ENCODE data around the gene MYOZ2.
"Not testable (repeated sequence)": the region's sequence is repeated elsewhere in the genome, so short reads cannot be mapped to it uniquely, and the experiment has no call there.

Gene MYOZ2

DNA sequence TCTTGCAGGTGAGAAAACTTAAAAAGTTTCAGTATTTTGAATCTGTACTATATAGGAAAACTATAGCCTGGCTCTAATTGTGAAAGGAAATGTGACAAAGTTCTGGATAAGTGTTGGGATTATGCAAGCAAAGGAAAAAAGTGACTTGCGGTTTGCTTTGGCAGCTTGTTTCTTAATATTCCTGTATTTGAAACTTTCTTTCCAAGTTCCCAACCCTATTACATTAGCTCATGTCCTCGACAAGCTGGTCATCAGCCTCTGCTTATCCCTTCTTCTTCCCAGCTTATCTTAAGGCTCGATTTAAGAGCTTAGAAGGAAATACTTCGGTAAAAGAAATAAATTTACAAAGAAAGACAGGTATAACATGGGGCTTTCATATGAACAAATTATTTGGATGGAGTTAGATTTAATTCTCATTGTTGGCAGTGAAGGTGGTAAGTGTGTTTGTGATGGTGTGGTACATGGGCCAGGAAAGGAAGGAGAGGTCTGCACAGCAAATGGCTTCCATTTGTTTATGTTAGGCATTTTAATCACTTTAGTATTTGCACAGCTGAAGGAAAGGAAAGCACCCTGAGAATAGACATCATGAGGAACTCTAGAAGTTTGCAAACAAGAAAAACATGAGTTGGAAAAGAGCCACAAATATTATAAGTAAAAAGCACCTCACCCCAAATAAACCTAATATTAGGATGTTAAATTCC, 5.1 kb upstream of the MYOZ2 start:
- no peak for DNase-seq

DNA sequence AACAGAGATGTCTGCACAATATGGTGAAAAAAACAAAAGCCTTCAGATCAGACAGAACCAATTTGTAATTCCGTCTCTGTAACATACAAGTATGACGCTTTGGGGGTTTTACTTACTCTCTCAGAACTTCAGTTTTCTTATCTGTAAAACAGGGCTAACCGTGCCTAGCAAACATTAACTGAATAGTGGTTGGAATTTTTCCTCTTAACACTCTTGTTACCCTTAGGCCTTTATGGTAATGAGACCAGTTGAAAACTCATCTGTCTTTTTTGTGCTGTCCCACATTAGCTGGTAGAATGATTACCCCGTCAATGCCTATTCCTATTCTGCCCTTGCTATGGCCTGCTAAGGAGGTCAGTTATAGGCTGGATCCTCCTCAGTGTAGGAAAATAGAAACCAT, 4.5 kb upstream of the MYOZ2 start:
- DNase-seq: no peak

DNA sequence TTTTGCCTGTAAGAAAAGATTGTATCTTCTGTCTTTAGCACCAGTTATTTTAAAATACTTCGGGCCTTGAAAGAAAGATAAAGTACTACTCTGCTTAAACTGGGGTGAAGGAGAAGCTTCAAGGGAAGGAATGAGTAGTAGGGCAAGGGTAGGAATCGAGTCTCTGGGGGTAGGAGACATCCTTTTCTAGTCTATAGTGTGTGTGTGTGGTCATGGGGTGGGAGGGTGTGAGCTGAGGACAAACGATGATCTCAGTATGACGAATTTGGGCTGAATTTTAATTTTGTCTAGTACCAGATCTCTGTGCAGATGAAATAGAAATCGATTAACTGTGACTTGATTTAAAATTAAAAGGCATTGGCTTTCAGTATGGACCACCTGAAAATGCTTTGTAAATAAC, 3.3 kb upstream of the MYOZ2 start:
- no peak for DNase-seq

DNA sequence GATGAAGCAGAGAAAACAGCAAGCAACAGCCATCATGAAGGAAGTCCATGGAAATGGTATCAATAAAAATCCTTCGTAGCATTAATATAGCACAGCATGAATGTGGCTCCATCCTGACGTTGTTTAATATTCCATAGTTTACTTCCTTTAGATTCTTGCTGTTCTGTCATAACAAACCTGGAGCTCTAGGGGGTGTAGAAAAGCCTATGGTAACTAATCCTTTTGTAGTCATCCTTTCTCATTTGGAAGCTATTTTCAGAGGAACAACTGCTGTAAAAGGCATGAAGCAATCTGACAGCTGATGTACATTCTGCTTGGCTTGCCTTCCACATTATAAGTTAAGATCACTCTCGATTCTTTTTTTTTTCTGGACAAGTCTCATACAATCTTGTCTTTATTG, 914 bp downstream of the MYOZ2 start:
- no peak for DNase-seq

DNA sequence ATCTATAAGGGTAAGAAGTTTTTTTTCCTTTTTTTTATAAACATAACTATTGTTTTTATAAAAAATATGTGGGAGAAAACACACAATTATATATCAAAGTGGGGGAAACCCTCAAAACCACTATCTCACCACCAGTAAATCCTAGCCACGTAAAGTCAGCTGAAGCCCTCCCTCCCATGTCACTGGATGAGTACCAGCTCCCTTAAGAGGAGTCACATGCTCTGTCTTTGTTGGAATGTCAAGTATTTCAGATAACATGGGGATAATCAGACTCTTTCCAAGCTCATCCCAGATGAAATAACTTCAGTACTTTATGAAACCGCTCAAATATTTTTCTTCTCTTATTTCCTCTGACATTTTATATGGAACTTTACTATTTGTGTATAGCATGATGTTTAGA, 2.4 kb downstream of the MYOZ2 start:
- DNase-seq: no peak

DNA sequence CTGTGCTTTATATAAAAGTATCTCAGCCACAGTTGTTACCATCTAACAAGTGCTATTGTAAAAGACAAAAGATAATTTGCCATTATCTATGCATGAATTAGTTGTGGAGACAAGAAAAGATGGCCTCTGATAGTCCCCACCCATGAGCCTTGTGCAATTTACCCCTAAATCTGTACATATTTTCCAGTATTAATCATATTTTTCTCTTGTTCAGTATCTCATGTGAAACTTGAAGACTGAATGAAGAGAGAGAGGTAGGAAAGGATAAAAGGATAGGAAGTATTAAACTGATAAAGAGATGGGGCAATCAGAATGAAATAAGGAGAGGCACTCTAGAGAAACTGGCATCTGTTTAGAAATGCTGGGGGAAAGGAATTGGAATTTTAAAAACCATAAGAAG, 3.7 kb downstream of the MYOZ2 start:
- no peak for DNase-seq

DNA sequence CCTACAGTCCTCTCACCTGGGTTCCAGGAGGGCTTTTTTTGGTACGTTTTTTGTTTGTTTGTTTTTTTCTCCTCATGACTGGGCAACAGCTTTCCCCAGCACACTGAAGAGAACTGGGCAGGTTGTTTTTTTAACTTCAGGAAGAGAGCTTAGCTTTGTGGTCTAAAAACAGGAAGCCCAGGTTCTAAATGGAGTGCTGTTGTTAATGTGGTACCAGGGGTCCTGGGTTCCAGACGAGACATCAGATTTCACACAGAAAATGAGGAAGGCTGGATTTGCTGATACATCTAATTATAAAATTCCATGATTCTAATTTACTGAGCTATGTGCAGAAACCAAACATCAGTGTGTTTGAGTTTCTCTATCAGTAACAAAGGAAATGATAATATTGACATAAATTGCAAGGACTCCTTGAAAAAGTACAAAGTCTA, 4.2 kb downstream of the MYOZ2 start:
- DNase-seq: no peak

DNA sequence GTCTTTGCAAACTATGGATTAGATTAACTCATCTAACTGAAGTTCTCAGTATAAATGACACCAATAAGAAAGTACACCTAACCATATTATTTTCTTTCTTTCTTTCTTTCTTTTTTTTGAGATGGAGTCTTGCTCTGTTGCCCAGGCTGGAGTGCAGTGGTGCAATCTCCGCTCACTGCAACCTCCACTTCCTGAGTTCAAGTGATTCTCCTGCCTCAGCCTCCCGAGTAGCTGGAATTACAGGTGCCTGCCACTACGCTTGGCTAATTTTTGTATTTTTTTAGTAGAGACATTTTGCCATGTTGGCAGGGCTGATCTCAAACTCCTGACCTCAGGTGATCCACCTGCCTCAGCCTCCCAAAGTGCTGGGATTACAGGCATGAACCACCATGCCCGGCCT, 5.7 kb downstream of the MYOZ2 start:
- not testable (repeated sequence) for DNase-seq

DNA sequence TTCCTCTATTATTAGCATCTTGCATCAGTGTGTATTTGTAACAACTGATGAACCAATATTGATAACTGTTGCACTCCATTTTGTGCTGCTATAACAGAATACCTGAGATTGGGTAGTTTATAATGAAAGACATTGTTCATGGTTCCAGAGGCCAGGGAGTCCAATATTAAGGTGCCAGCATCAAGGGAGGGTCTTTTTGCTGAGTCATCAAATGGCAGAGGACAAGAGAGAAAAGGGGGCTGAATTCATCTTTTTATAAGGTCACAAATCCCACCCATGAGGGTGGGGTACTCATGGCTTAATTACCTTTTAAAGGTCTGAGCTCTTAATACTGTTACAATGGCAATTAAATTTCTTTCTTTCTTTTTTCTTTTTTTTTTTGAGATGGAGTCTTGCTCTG, 7.2 kb downstream of the MYOZ2 start:
- no peak for DNase-seq

DNA sequence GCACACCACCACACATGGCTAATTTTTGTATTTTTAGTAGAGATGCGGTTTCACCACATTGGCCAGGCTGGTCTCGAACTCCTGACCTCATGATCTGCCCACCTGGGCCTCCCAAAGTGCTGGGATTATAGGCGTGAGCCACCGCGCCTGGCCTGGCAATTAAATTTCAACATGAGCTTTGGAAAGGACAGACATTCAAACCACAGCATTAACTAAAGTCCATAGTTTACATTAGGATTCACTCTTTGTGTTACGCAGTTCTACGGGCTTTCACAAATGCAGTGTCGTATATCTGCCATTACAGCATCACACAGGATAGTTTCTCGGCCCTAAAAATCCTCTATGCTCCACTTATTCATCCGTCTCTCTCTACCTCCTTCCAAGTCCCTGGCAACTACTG, 7.7 kb downstream of the MYOZ2 start:
- DNase-seq: not testable (repeated sequence)

DNA sequence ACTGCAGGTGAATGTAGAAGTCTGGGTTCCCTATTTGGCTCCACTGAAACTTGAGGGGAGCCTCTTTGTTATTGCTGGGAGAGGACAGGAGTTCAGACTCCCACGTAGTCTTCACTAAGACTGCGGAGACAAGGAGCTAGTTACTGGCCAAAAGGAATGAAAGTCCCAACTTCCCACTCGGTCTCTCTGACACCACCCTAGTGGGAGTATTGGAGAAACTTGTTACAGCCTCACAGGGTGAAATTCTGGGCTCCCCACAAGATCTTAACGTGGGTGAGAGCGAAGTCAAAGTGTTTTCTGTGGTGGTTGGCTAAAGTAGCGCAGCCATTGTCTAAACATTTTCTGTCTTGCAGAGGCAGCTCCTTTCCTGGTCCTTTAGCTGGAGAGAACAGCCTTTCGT, 13.5 kb downstream of the MYOZ2 start:
- no peak for DNase-seq

DNA sequence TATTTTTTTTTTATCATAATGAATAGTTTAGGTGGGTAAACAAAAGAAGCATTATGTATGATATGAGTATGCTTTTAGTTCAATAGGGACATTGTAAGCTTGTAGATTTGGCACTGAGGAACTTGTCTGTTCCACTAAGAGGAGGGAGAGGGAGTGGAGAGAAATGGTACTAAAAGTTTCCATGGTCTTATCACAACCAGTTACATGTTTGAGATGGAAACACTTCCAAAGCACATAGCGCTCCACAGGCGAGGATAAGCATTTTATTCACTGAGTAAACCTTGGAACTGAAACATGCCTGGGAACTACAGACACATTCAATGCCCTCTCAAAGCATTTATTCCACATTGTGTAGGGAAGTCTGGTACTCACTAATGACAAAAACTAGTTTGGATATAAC, 15.5 kb downstream of the MYOZ2 start:
- no peak for DNase-seq

DNA sequence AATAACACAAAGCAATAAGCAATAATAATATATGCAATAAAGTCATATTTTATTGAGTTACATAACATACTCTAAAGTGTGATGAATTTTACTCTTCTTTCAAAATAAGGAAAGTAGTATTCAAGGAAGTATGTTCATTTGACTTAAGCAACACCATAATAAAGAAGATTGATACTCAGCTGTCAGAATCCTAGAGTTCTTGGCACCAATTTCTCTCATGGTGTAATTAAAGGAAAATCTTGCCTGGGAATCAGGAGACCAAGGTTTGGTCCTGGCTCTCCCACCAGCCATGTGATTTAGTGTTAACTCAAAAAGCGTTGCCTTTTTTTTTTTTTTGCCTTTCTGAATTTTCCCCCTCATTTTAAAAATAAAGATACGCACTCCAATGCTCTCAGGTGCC, 17.1 kb downstream of the MYOZ2 start:
- no peak for DNase-seq

DNA sequence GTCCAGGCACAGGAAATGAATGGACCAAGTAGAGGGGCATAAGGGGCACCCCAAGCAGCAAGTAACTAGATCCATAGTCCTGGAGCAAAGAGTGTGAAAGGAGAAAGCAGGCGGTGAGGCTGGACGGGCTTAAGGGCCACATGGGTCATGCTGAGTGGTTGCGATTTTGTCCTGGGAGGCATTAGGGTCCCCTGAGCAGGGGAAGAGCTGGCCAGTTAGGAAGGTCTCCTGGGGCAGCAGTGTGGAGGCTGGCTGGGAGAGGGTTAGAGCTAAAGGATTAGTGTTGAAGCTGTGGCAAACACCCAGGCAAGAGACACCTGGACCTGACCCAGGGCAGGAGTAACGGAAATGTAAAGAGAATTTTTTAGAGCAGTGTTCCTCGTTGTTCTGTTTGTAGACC, 26.5 kb downstream of the MYOZ2 start:
- DNase-seq: no peak

DNA sequence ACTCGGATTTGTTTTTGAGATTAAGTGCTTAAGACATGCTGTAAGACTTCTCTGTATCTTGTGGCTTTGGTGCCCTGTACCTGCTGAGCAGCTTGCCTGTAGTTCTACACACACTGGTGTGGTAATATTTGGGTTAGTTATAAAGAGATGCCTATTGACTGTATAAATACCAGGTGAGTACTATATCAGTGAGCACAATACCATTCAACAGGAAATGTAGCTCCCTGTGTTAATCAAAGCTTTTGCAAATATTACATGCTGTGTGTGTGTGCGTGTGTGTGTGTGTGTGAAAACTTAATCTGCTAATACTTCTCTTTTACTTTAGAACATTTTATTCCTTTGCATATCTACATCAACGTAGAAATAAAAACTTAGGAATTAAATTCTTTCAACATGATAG, 30.1 kb downstream of the MYOZ2 start:
- no peak for DNase-seq

DNA sequence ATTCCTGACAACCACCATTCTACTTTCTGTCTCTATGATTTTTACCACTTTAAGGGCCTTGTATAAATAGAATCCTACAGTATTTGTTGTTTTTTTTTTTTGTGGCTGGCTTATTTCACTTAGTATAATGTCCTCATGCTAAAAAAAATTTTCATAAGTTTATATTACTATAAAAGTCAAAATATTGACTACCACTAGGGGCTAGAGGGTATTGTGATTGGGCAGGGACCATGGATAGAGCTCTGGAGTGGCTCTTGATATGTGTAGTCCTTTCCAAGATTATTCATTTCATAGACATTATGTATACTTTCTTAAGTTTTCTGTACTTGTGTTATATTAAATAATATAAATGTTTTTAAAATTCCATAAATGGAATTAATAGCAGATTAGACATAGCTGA, 34.6 kb downstream of the MYOZ2 start:
- DNase-seq: no peak

DNA sequence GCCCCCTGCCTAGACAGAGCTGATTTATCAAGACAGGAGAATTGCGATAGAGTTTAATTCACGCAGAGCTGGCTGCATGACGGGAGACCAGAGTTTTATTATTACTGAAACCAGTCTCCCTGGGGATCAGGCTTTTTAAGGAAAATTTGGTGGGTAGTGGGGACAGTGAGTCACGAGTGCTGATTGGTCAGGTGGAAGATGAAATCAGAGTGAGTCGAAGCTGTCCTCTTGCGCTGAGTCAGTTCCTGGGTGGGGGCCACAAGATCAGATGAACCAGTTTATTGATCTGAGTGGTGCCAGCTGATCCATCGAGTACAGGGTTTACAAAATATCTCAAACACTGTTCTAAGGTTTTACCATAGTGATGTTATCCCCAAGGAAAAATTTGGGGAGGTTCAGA, 36.6 kb downstream of the MYOZ2 start:
- no peak for DNase-seq

DNA sequence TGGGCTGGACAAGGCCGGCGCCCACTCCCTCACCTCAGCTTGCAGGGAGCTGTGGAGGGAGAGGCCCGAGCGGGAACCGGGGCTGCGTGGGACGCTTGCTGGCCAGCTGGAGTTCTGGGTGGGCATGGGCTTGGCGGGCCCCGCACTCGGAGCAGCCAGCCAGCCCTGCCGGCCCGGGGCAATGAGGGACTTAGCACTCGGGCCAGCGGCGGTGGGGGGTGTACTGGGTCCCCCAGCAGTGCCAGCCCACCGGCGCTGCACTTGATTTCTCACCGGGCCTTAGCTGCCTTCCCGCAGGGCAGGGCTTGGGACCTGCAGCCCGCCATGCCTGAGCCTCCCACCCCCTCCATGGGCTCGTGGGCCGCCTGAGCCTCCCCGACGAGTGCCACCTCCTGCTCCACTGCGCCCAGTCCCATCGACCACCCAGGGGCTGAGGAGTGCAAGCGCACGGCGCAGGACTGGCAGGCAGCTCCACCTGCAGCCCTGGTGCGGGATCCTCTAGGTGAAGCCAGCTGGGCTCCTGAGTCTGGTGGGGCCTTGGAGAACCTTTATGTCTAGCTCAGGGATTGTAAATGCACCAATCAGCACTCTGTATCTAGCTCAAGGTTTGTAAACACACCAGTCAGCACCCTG, 38.2 kb downstream of the MYOZ2 start:
- DNase-seq: not testable (repeated sequence)

DNA sequence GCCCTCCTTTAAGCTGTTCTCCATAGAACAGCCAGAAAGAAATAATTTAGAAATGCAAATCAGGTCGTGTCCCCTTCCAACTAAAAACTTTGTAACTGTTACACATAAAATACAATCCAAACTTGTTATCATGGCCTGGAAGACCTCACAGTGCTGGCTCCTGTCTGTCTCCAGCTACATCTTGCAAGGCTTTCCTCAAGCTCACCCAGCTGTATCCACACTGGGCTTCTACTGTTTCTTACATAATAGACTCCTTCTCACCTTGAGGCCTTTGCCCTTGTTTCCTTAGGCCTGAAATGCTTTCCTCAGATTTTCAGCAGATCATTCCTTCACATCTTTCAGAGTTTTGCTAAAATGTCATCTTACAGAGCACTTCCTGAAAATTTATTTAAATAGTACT, 43.4 kb downstream of the MYOZ2 start:
- DNase-seq: no peak

DNA sequence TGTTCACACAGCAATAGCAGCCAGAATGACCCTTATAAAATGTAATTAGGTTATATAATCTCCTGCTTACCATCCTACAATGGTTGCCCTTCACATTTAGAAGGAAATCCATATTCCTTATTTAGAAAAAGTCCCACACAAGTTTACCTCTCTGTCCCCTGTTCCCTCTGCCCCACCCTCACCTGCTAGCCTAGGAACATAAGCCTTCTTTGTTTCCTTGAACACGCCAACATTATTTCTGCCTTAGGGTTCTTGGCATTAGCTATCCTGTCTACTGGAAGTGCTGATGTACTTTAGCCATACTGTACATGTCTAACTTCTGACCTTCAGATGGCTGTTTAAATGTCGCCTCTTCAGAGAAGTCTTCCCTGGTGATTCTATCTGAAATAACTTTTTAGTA, 48.5 kb downstream of the MYOZ2 start:
- no peak for DNase-seq

DNA sequence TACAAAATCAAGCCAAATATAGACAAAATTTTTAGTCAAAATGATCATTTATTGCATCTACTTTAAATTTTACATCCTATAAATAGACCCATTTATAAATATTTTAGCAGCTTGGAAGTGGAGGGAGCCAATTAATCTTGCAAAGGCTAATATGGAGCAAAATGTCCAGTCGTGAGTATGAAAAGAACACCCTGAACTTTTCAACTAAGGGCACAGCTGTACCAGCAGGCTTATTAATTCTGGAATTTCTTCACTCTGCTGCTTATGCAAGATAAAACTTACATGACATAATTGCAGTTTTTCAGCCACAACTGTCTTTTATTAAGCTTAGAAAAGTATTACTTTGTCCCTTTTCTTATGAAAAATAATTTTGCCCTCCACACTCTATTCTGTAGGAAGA, 54.0 kb downstream of the MYOZ2 start:
- DNase-seq: no peak

DNA sequence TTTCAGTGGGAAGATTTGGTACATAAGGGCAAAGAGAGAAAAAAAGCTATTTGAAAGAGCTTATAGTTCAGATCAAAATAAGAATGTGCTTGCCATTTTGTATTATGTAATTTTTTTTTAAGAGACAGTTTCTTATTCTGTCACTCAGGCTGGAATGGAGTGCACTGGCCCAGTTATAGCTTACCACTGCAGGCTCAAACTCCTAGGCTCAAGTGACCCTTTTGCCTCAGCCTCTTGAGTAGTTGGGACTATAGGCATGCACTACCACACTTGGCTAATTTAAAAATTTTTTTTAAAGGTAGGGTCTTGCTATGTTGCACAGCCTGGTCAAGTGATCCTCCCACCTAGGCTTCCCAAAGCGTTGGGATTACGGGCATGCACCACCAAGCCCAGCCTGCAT, 54.7 kb downstream of the MYOZ2 start:
- no peak for DNase-seq

DNA sequence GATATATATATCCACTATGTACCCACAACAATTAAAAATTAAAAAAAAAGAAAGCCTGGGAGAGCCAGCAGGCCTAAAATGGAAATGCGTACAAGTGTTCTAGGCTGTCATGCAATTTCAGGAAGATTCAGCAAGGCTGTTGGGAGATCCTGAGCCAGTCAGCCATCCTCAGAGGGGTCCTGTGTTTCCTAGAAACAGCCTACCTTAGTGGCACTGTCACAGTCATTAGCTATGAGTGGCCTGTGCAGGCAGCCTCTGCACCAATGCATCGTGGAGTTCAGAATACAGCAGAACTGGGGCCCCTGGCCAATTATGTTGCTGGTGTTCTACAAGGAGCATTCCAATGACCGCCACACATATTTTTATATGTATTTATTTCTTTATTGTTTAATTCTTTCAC, 55.9 kb downstream of the MYOZ2 start:
- DNase-seq: no peak

DNA sequence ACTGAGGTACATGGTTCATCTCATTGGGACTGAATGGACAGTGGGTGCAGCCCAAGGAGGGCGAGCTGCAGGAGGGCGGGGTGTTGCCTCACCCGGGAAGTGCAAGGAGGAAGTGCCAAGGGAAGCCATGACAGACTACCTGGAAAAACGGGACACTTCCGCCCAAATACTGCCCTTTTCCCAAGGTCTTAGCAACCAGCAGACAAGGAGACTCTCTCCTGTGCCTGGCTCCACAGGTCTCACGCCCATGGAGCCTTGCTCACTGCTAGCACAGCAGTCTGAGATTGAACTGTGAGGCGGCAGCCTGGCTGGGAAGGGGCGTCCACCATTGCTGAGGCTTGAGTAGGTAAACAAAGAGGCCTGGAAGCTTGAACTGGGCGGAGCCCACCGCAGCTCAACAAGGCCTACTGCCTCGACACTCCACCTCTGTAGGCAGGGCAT, 62.2 kb downstream of the MYOZ2 start:
- DNase-seq: no peak

DNA sequence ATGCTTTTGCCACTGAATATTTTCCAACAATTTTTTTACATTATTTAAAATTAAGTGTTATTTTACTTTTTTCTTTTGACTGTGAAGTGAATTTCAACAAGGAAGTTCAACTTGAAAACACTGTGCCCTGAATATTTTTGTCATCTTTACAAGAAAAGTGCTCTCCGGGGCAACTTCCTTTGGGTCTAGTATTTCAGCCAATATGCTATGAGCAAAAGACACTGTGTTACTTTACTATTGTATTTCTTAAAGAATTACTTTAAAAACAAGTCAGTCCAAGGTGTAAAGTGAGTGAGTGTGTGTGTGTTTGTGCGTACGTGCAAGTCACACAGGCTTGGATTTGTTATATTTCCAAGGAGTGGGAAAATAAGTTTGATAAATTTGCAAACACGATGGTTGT, 69.3 kb downstream of the MYOZ2 start:
- no peak for DNase-seq
